WTC11 (cell line): ENCODE data around the gene KCNIP3.

Source experiments
- ATF6 ChIP-seq: sonication (generic); formaldehyde crosslinking; IDR thresholded peaks from 2 replicates; pipeline ENCODE4 v1.8.1; 2023; ENCODE audit warnings: mild to moderate bottlenecking, missing genetic modification reagents
- CTCF ChIP-seq: fragments of 200-600 bp; IDR thresholded peaks from 2 replicates; pipeline ENCODE4 v1.8.0; 2022; ENCODE audit warnings: antibody characterized with exemption
- KAT7 ChIP-seq: sonication (generic); formaldehyde crosslinking; IDR thresholded peaks from 2 replicates; pipeline ENCODE4 v1.8.1; 2023; ENCODE audit warnings: missing genetic modification reagents, mild to moderate bottlenecking, borderline replicate concordance
- NR2C2 ChIP-seq: sonication (generic); formaldehyde crosslinking; IDR thresholded peaks from 2 replicates; pipeline ENCODE4 v1.8.0; 2022; ENCODE audit warnings: mild to moderate bottlenecking, missing genetic modification reagents
- SMAD4 ChIP-seq: sonication (generic); formaldehyde crosslinking; IDR thresholded peaks from 2 replicates; pipeline ENCODE4 v1.8.0; 2022; ENCODE audit warnings: mild to moderate bottlenecking, missing genetic modification reagents
- SP1 ChIP-seq: sonication (generic); formaldehyde crosslinking; conservative IDR thresholded peaks from 2 replicates; pipeline ENCODE4 v1.8.1; 2022; ENCODE audit warnings: missing genetic modification reagents
- TP53 ChIP-seq: sonication (generic); formaldehyde crosslinking; IDR thresholded peaks from 2 replicates; pipeline ENCODE4 v1.8.1; 2023; ENCODE audit warnings: mild to moderate bottlenecking, missing genetic modification reagents
- ZNF263 ChIP-seq: sonication (generic); formaldehyde crosslinking; IDR thresholded peaks from 2 replicates; pipeline ENCODE4 v1.8.1; 2022; ENCODE audit warnings: low read depth, mild to moderate bottlenecking, moderate library complexity, missing genetic modification reagents
- ZNF416 ChIP-seq: fragments of 250-450 bp; sonication (Bioruptor Pico); IDR thresholded peaks from 2 replicates; pipeline ENCODE4 v1.9.0; 2021; ENCODE audit warnings: mild to moderate bottlenecking, inconsistent platforms

GRCh38 chr2:95372845-95373244 is 75.7 kb downstream of the KCNIP3 start:
- TF ChIP-seq CTCF (no peak), KAT7 (CRISPR knock-in tag) (no peak), SP1 (CRISPR knock-in tag) (no peak), TP53 (CRISPR knock-in tag) (no peak), ATF6 (no peak), ZNF416 (CRISPR knock-in tag) (no peak), ZNF263 (CRISPR knock-in tag) (no peak), SMAD4 (CRISPR knock-in tag) (no peak), NR2C2 (CRISPR knock-in tag) (no peak)
